Vagina (tissue), 2 donors: ENCODE data around the gene ABLIM2. TPM values are rescaled to one million over a fixed set of nuclear protein-coding genes. Genes with fewer than 3 reads are reported as not detected.

Source experiments
- DNase-seq, 2 donors: peaks; one replicate each; pipeline ENCODE4 v3.0.0-alpha.2; 2017; ENCODE audit errors: extremely low spot score in 2 of 2
- H3K27ac ChIP-seq: fragments of 200-600 bp; sonication (generic); one replicate; pipeline ENCODE4 v1.5.1; 2019
- H3K27me3 ChIP-seq: fragments of 200-600 bp; sonication (generic); one replicate; pipeline ENCODE4 v1.5.1; 2019
- H3K36me3 ChIP-seq, 2 donors: fragments of 200-600 bp; sonication (generic); one replicate each; pipeline ENCODE4 v1.5.1; 2017 to 2019
- H3K4me1 ChIP-seq: fragments of 200-600 bp; sonication (generic); one replicate; pipeline ENCODE4 v1.5.1; 2019
- H3K4me3 ChIP-seq, 2 donors: fragments of 200-600 bp; sonication (generic); 1 replicate in 1 of 2; 2 replicates in 1 of 2; pipeline ENCODE4 v1.5.1; 2016 to 2019
- H3K9me3 ChIP-seq: fragments of 200-600 bp; sonication (generic); one replicate; pipeline ENCODE4 v1.5.1; 2019
- POLR2A ChIP-seq, 2 donors: fragments of 450-650 bp; IDR thresholded peaks; one replicate each; pipeline ENCODE4 v1.6.1; 2017; ENCODE audit warnings: antibody characterized with exemption in 2 of 2, mild to moderate bottlenecking in 2 of 2, moderate library complexity in 2 of 2
- POLR2AphosphoS5 ChIP-seq, 2 donors: sonication (generic); formaldehyde crosslinking; IDR thresholded peaks; one replicate each; pipeline ENCODE4 v1.9.0; 2017; ENCODE audit warnings: antibody characterized with exemption in 2 of 2, mild to moderate bottlenecking in 2 of 2, low read depth in 1 of 2; ENCODE audit not compliant: insufficient read depth in 1 of 2
- intact Hi-C: fragments of 100-400 bp; cut with DNase I; formaldehyde crosslinking; loops from one replicate; pipeline ENCODE4 v1.15.1; 2023
- total RNA-seq: library from RNA; depleted of rRNA; stranded (reverse); fragments of >200 nt; gene quantifications from one replicate; pipeline ENCODE4 v1.2.3, GENCODE V29; 2016
- TF ChIP-seq, protein P1 (sequence below), 3 experiments: fragments of 450-650 bp in 2 of 3; fragments of 200-600 bp in 1 of 3; sonication (generic) in 1 of 3; IDR thresholded peaks; one replicate each; pipeline ENCODE4 v1.5.1; 2017 to 2019; ENCODE audit warnings: antibody characterized with exemption in 3 of 3, mild to moderate bottlenecking in 2 of 3, moderate library complexity in 2 of 3

ABLIM2 gene
- total RNA-seq, 1 donor from 2014 or later, result 15.5 TPM

DNA sequence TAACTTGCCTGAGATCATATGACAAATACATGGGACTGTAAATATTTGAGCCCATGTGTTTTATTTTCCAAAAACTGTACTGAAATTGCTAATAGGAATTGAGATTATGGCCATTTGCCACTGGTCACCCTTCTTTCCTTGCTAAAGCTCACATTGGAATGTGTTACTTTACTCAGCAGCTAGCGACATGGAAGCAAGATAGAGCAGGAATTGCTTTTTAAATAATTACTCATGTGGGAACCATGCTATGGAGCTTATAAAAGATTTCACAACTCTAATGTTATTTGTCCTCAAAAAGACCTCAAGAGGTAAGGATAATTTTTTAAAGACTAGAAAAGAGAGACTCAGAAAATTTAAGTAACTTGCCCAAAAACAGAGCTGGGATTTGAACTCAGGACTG lies 170.2 kb downstream of the ABLIM2 start:
- intact Hi-C loops, result loop anchor here (5.0 kb wide), 1 partner anchor 186 kb away; no protein-coding TSS in a partner anchor
- TF ChIP-seq POLR2AphosphoS5 (IDR thresholded peaks at IDR 0.05; ENCODE audit: insufficient read depth in 1 of 2, low read depth in 1 of 2), result no peak
- TF ChIP-seq, protein P1, sequence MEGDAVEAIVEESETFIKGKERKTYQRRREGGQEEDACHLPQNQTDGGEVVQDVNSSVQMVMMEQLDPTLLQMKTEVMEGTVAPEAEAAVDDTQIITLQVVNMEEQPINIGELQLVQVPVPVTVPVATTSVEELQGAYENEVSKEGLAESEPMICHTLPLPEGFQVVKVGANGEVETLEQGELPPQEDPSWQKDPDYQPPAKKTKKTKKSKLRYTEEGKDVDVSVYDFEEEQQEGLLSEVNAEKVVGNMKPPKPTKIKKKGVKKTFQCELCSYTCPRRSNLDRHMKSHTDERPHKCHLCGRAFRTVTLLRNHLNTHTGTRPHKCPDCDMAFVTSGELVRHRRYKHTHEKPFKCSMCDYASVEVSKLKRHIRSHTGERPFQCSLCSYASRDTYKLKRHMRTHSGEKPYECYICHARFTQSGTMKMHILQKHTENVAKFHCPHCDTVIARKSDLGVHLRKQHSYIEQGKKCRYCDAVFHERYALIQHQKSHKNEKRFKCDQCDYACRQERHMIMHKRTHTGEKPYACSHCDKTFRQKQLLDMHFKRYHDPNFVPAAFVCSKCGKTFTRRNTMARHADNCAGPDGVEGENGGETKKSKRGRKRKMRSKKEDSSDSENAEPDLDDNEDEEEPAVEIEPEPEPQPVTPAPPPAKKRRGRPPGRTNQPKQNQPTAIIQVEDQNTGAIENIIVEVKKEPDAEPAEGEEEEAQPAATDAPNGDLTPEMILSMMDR (IDR thresholded peaks at IDR 0.05), result no peak
- no peak for TF ChIP-seq POLR2A (IDR thresholded peaks at IDR 0.05)

DNA sequence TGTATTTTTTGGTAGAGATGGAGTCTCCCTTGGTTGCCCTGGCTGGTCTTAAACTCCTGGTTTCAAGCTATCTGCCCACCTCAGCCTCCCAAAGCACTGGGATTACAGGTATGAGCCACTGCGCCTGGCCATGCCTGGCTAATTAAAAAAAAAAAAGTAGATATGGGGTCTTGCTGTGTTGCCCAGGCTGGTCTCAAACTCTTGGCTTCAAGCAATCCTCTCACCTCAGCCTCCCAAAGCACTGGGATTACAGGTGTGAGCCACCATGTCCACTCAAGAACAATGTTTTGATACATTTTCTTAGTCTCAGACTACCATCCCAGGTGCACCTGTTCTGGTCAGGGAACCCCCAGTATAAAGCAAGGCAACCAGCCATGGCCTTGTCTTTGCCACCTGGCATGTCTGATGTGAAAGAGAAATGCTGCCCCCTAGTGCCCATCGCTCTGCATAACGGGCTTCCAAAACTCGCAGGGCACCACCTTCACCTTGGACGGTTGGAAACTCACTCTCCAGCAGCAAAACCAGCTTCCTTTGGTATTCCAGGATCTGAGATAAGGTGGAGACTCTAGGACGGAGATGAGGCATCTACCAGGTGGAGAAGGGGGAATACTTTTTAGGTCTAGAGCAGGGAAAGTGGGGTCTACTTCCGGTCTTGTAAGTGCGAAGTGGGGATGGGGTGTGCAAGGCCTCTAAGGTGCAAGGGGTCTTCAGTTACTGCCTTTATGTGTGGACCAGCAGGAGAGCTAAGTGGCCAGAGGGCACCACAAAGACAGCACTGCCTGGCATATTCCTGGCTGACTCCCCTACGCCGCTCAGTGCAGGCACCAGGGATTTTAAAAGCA lies 171.2 kb downstream of the ABLIM2 start:
- intact Hi-C loops, result loop anchor here (5.0 kb wide), 1 partner anchor 185 kb away; no protein-coding TSS in a partner anchor
- H3K9me3 ChIP-seq, result no peaks in the 10 kb centered on the region
- H3K27me3 ChIP-seq, result no peaks in the 10 kb centered on the region
- DNase-seq, result no peak
- peaks cover 9% of the 10 kb centered on the region for H3K4me1 ChIP-seq
- no peak for TF ChIP-seq POLR2AphosphoS5 (IDR thresholded peaks at IDR 0.05; ENCODE audit: insufficient read depth in 1 of 2, low read depth in 1 of 2)
- no peak for TF ChIP-seq POLR2A (IDR thresholded peaks at IDR 0.05)
- TF ChIP-seq, protein P1 (IDR thresholded peaks at IDR 0.05), result peak; percentile 44 to 70 (median 59)
- H3K27ac ChIP-seq, result no peak overlapping the region
- no peaks in the 10 kb centered on the region for H3K36me3 ChIP-seq
- H3K4me3 ChIP-seq, result no peak overlapping the region

More for the DNA sequence above, 170.2 kb downstream of the ABLIM2 start:
- no peak overlapping the region for H3K27ac ChIP-seq
- peaks cover 9% of the 10 kb centered on the region for H3K4me1 ChIP-seq
- no peaks in the 10 kb centered on the region for H3K36me3 ChIP-seq
- H3K4me3 ChIP-seq, result no peak overlapping the region
- no peaks in the 10 kb centered on the region for H3K27me3 ChIP-seq
- no peaks in the 10 kb centered on the region for H3K9me3 ChIP-seq
- no peak for DNase-seq

DNA sequence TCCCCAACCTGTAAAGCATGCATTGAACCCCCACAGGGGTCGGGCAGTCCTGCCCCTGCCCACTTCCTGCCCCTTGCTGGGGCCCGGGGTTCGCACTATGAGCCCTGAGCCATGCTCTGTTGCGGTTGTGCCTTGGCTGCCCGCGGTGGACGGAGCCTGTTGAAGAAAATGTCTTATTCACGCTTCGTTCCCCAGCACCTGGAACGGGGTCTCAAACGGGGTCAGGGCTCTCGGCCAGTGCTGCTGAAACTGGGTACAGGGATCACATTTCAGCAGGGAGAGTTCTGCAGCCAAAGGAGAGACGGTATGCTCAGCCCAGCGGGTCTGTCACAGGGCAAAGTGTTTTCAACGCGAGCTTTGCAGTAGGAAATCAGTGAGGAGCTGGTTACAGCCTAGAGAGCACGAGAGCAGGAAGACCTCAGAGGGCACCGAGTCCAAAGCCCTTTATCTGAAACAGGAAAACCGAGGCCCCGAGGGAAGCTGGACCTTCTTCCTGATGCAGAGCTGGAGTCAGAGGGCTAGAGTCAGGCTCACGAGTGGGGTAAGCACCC lies 172.6 kb downstream of the ABLIM2 start:
- H3K4me3 ChIP-seq, result no peak overlapping the region
- TF ChIP-seq POLR2A (IDR thresholded peaks at IDR 0.05), result no peak
- no peak for TF ChIP-seq POLR2AphosphoS5 (IDR thresholded peaks at IDR 0.05; ENCODE audit: insufficient read depth in 1 of 2, low read depth in 1 of 2)
- TF ChIP-seq, protein P1 (IDR thresholded peaks at IDR 0.05), result no peak
- H3K27ac ChIP-seq, result no peak overlapping the region
- intact Hi-C loops, result loop anchor here (5.0 kb wide), 1 partner anchor 184 kb away; no protein-coding TSS in a partner anchor
- H3K36me3 ChIP-seq, result no peaks in the 10 kb centered on the region
- H3K27me3 ChIP-seq, result no peaks in the 10 kb centered on the region
- H3K9me3 ChIP-seq, result no peaks in the 10 kb centered on the region
- DNase-seq, result no peak
- H3K4me1 ChIP-seq, result peaks cover 9% of the 10 kb centered on the region

DNA sequence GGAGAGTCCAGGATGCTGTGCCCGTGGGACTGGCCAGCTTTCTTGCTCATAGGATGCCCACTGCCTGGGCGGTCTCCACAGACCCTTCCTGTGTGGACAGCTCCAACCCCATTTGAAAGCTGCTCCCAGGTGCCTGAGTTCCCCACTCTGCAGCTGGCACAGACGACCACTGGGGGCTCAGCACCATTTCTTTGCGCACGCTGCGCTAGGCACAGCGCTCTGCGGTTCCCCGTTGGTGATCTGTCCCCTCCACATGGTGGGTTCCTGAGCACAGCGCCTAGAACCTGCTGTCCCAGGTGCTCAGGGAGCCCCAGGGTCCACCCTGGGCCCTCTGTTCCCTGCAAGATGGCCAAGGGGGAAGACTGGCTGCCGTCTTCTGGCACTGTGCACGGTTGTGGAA lies 173.5 kb downstream of the ABLIM2 start:
- no peak for DNase-seq

More for the DNA sequence above, 173.5 kb downstream of the ABLIM2 start:
- Histone ChIP-seq H3K36me3 (no peaks in the 10 kb centered on the region), H3K27ac (no peak overlapping the region), H3K4me3 (no peak overlapping the region), H3K9me3 (no peaks in the 10 kb centered on the region), H3K27me3 (no peaks in the 10 kb centered on the region), H3K4me1 (peaks cover 9% of the 10 kb centered on the region)
- TF ChIP-seq, protein P1 (IDR thresholded peaks at IDR 0.05), result no peak
- TF ChIP-seq POLR2A (IDR thresholded peaks at IDR 0.05) (no peak), POLR2AphosphoS5 (IDR thresholded peaks at IDR 0.05; ENCODE audit: insufficient read depth in 1 of 2, low read depth in 1 of 2) (no peak)
- intact Hi-C loops, result loop anchor here (5.0 kb wide), 1 partner anchor 183 kb away; no protein-coding TSS in a partner anchor
